ENCODE results near the gene BUD23.

DNA sequence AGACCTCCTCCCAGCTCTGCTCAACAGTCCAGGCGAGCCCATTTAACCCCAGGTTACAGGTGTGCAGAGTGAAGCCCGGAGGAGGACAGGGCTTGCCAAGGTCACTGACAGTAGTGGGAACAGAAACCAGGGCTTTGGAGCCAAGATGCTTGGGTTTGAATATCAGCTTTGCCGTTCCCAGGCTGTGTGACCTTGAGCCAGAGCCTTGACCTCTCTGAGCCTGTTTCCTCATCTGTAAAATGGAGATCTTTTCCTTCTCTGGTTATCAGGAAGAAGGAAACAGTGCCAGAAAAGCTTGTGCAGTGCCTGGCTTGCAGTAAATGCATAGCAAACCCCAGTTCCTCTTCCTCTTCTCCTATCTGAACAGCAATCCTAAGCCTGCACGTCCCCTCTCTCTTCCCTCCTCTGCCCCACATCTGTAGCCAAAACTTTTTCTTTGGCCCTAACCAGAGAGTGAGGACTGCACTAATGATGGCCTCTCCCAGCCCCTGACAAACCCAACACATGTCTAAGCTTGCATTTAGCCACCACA, 37.7 kb upstream of the BUD23 start:
- TF ChIP-seq, protein P1, sequence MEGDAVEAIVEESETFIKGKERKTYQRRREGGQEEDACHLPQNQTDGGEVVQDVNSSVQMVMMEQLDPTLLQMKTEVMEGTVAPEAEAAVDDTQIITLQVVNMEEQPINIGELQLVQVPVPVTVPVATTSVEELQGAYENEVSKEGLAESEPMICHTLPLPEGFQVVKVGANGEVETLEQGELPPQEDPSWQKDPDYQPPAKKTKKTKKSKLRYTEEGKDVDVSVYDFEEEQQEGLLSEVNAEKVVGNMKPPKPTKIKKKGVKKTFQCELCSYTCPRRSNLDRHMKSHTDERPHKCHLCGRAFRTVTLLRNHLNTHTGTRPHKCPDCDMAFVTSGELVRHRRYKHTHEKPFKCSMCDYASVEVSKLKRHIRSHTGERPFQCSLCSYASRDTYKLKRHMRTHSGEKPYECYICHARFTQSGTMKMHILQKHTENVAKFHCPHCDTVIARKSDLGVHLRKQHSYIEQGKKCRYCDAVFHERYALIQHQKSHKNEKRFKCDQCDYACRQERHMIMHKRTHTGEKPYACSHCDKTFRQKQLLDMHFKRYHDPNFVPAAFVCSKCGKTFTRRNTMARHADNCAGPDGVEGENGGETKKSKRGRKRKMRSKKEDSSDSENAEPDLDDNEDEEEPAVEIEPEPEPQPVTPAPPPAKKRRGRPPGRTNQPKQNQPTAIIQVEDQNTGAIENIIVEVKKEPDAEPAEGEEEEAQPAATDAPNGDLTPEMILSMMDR (IDR thresholded peaks at IDR 0.05), result no peak
- TF ChIP-seq POLR2AphosphoS5 (IDR thresholded peaks at IDR 0.05), result no peak
- TF ChIP-seq POLR2A (IDR thresholded peaks at IDR 0.05), result no peak
- TF ChIP-seq EP300 (IDR thresholded peaks at IDR 0.05), result no peak

Measured in upper lobe of left lung (tissue), 4 donors.